Neural progenitor cell (in vitro differentiated cells): ENCODE results near the gene SPP1. TPM values are rescaled to one million over a fixed set of nuclear protein-coding genes. Genes with fewer than 3 reads are reported as not detected.
A peak's percentile ranks its signal among the peaks of the same experiment; 100 is the strongest.

Experiments
- DNase-seq: peaks from one replicate; pipeline ENCODE4 v3.0.0-alpha.2; 2016; ENCODE audit warnings: low spot score
- H2AFZ ChIP-seq: fragments of 200-600 bp; sonication (generic); replicated peaks from 2 replicates; pipeline ENCODE4 v1.6.1; 2016; ENCODE audit warnings: antibody characterized with exemption
- H3F3A ChIP-seq: fragments of 200-600 bp; sonication (generic); 2 replicates; pipeline ENCODE4 v1.6.1; 2016; ENCODE audit warnings: antibody characterized with exemption, low read depth
- H3K27ac ChIP-seq: fragments of 200-600 bp; sonication (generic); 2 replicates; pipeline ENCODE4 v1.5.1; 2016; ENCODE audit warnings: mild to moderate bottlenecking
- H3K27me3 ChIP-seq: fragments of 200-600 bp; sonication (generic); 2 replicates; pipeline ENCODE4 v1.6.1; 2016; ENCODE audit warnings: mild to moderate bottlenecking, moderate library complexity
- H3K36me3 ChIP-seq: fragments of 200-600 bp; sonication (generic); 2 replicates; pipeline ENCODE4 v1.5.1; 2016
- H3K4me1 ChIP-seq: fragments of 200-600 bp; sonication (generic); 2 replicates; pipeline ENCODE4 v1.6.1; 2016; ENCODE audit warnings: mixed run types
- H3K4me2 ChIP-seq: fragments of 200-600 bp; sonication (generic); 2 replicates; pipeline ENCODE4 v1.6.1; 2016
- H3K4me3 ChIP-seq: fragments of 200-600 bp; sonication (generic); 2 replicates; pipeline ENCODE4 v1.5.1; 2016
- H3K79me2 ChIP-seq: fragments of 200-600 bp; sonication (generic); 2 replicates; pipeline ENCODE4 v1.6.1; 2016; ENCODE audit warnings: low read depth
- H3K9ac ChIP-seq: fragments of 200-600 bp; sonication (generic); 2 replicates; pipeline ENCODE4 v1.6.1; 2016
- H3K9me3 ChIP-seq: fragments of 200-600 bp; sonication (generic); 2 replicates; pipeline ENCODE4 v1.5.1; 2016; ENCODE audit warnings: low read depth
- H4K20me1 ChIP-seq: fragments of 200-600 bp; sonication (generic); 2 replicates; pipeline ENCODE4 v1.6.1; 2016; ENCODE audit warnings: low read depth
- H3K27ac Mint-ChIP-seq: 3 replicates; pipeline ENCODE4 v1.8.0; 2021; ENCODE audit warnings: mixed read lengths
- H3K27me3 Mint-ChIP-seq: 2 replicates; pipeline ENCODE4 v1.8.0; 2022; ENCODE audit warnings: low read depth, mild to moderate bottlenecking, inconsistent platforms, moderate library complexity, mixed read lengths; ENCODE audit not compliant: insufficient read depth
- H3K36me3 Mint-ChIP-seq: 3 replicates; pipeline ENCODE4 v1.8.0; 2021; ENCODE audit warnings: mixed read lengths
- H3K4me1 Mint-ChIP-seq: 3 replicates; pipeline ENCODE4 v1.8.0; 2021; ENCODE audit warnings: mixed read lengths
- H3K4me3 Mint-ChIP-seq: 3 replicates; pipeline ENCODE4 v1.8.0; 2021; ENCODE audit warnings: mild to moderate bottlenecking, moderate library complexity, mixed read lengths
- H3K9me3 Mint-ChIP-seq: 3 replicates; pipeline ENCODE4 v1.8.0; 2020; ENCODE audit warnings: mixed read lengths
- CTCF ChIP-seq: fragments of 200-600 bp; sonication (generic); IDR thresholded peaks from 2 replicates; pipeline ENCODE4 v1.5.1; 2017; ENCODE audit warnings: antibody characterized with exemption, mild to moderate bottlenecking
- EZH2 ChIP-seq: fragments of 200-600 bp; sonication (generic); IDR thresholded peaks from 2 replicates; pipeline ENCODE4 v1.6.1; 2017; ENCODE audit warnings: antibody characterized with exemption, mild to moderate bottlenecking, moderate library complexity
- EZH2phosphoT487 ChIP-seq: fragments of 200-600 bp; sonication (generic); IDR thresholded peaks from 2 replicates; pipeline ENCODE4 v1.6.1; 2017; ENCODE audit warnings: antibody characterized with exemption
- total RNA-seq: library from RNA; depleted of rRNA; stranded (reverse); fragments of >200 nt; gene quantifications from 2 replicates; pipeline ENCODE4 v1.2.3, GENCODE V29; 2015; ENCODE audit warnings: low replicate concordance

SPP1 gene
- total RNA-seq, 1 donor from 2014 or later, result 0.54 TPM

DNA sequence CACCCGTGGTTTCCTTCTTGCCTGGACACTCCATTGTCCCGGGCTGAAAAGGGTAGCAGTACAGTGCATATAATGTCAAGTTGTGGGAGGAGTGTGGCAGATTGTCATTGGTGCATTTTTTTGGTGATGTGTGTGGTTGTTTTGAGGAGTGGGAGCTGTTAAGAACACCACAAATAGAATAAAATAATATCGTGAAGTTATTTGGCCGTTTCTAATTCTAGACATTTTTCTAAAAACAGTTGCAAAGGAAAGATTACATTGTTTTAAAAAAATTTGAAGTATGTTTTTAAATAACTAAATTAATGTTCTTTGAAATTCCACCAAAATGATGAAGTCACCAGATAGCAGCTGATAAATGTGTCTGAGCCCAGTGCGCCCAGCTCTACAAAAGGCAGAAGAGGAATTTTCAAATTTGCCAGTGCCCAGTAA, 33.2 kb downstream of the SPP1 start:
- Histone ChIP-seq H3K9me3 (no peaks in the 10 kb centered on the region), H3K36me3 (no peaks in the 10 kb centered on the region), H3K79me2 (peaks cover 60% of the 10 kb centered on the region), H3F3A (peaks cover 10% of the 10 kb centered on the region), H3K4me3 (peak overlapping the region; percentile 65), H3K27me3 (peaks cover 22% of the 10 kb centered on the region), H3K4me2 (peak overlapping the region; percentile 92), H3K9ac (peak overlapping the region; percentile 60), H2AFZ (no peak overlapping the region), H4K20me1 (peaks cover 55% of the 10 kb centered on the region), H3K4me1 (peaks cover 34% of the 10 kb centered on the region), H3K27ac (no peak overlapping the region)
- Mint-ChIP-seq H3K27me3 (peaks cover 10% of the 10 kb centered on the region), H3K4me3 (peak overlapping the region; percentile 98), H3K4me1 (peaks cover 47% of the 10 kb centered on the region), H3K27ac (peak overlapping the region; percentile 92), H3K9me3 (peaks cover 3% of the 10 kb centered on the region), H3K36me3 (peaks cover 12% of the 10 kb centered on the region)
- no peak for DNase-seq
- TF ChIP-seq EZH2 (no peak), EZH2phosphoT487 (no peak), CTCF (no peak)

GRCh38 chr4:88009871-88010270, 34.4 kb downstream of the SPP1 start:
- H3K9me3 Mint-ChIP-seq, result peaks cover 5% of the 10 kb centered on the region
- Histone ChIP-seq H4K20me1 (peaks cover 66% of the 10 kb centered on the region), H3K4me3 (peak overlapping the region; percentile 65), H3K4me1 (peaks cover 34% of the 10 kb centered on the region), H3K9ac (no peak overlapping the region), H3K79me2 (peaks cover 71% of the 10 kb centered on the region), H3K36me3 (no peaks in the 10 kb centered on the region), H2AFZ (no peak overlapping the region), H3K9me3 (no peaks in the 10 kb centered on the region), H3F3A (peaks cover 10% of the 10 kb centered on the region), H3K27ac (no peak overlapping the region), H3K27me3 (peaks cover 22% of the 10 kb centered on the region), H3K4me2 (peak overlapping the region; percentile 92)
- TF ChIP-seq EZH2phosphoT487 (no peak), EZH2 (no peak), CTCF (no peak)
- H3K36me3 Mint-ChIP-seq, result peaks cover 18% of the 10 kb centered on the region
- H3K4me1 Mint-ChIP-seq, result peaks cover 50% of the 10 kb centered on the region
- H3K4me3 Mint-ChIP-seq, result no peak overlapping the region
- peaks cover 10% of the 10 kb centered on the region for H3K27me3 Mint-ChIP-seq
- no peak overlapping the region for H3K27ac Mint-ChIP-seq
- DNase-seq, result peak; percentile 15

DNA sequence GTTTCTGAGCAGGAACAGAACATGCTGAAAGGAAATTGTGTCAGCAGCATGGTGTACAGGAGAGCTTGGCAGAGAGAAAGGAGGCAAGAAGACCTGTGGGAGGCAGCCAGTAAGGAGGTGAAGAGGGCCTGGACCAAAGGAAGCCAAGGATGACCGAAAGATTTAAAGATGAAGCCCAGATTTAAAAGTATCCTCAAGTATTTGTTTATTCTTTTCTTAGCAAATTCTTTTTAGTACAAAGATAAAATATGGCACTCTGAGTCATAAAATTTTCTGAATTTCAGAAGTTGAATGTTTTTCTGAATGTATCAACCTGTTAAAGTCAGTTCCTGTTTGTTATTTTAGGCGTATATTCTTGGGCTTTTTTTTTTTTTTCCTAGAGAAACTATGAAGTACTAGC, 35.5 kb downstream of the SPP1 start:
- TF ChIP-seq CTCF, result no peak
- no peak for TF ChIP-seq EZH2
- TF ChIP-seq EZH2phosphoT487, result no peak
- H3K4me3 Mint-ChIP-seq, result no peak overlapping the region
- no peak overlapping the region for H3K27ac Mint-ChIP-seq
- no peak overlapping the region for H3K27ac ChIP-seq
- H3K4me2 ChIP-seq, result peak overlapping the region; percentile 92
- peaks cover 20% of the 10 kb centered on the region for H3K36me3 Mint-ChIP-seq
- H3K27me3 Mint-ChIP-seq, result peaks cover 10% of the 10 kb centered on the region
- H3F3A ChIP-seq, result peaks cover 10% of the 10 kb centered on the region
- peaks cover 82% of the 10 kb centered on the region for H3K79me2 ChIP-seq
- no peak for DNase-seq
- H3K9ac ChIP-seq, result no peak overlapping the region
- H3K36me3 ChIP-seq, result no peaks in the 10 kb centered on the region
- H3K4me1 ChIP-seq, result peaks cover 34% of the 10 kb centered on the region
- peaks cover 50% of the 10 kb centered on the region for H3K4me1 Mint-ChIP-seq
- H3K4me3 ChIP-seq, result no peak overlapping the region
- H2AFZ ChIP-seq, result no peak overlapping the region
- peaks cover 3% of the 10 kb centered on the region for H3K9me3 Mint-ChIP-seq
- H3K27me3 ChIP-seq, result peaks cover 13% of the 10 kb centered on the region
- peaks cover 76% of the 10 kb centered on the region for H4K20me1 ChIP-seq
- H3K9me3 ChIP-seq, result no peaks in the 10 kb centered on the region
